Cardiac fibroblast (primary cell): ENCODE results near the gene HOXA2.

Source experiments
- DNase-seq, 2 donors: peaks; one replicate each; pipeline versions ENCODE4 v3.0.0 to v3.0.0-alpha.2; 2010; ENCODE audit warnings: low read depth in 2 of 2
- H3K4me3 ChIP-seq, 2 donors: replicated peaks in 1 of 2; 1 replicate in 1 of 2; 2 replicates in 1 of 2; pipeline ENCODE4 v1.5.1; 2011; ENCODE audit warnings: low read depth in 2 of 2, low read length in 2 of 2, mild to moderate bottlenecking in 2 of 2, moderate library complexity in 1 of 2
- CTCF ChIP-seq: IDR thresholded peaks from one replicate; pipeline ENCODE4 v1.5.1; 2011; ENCODE audit warnings: low read depth, mild to moderate bottlenecking, low read length, inconsistent platforms

Gene HOXA2

DNA sequence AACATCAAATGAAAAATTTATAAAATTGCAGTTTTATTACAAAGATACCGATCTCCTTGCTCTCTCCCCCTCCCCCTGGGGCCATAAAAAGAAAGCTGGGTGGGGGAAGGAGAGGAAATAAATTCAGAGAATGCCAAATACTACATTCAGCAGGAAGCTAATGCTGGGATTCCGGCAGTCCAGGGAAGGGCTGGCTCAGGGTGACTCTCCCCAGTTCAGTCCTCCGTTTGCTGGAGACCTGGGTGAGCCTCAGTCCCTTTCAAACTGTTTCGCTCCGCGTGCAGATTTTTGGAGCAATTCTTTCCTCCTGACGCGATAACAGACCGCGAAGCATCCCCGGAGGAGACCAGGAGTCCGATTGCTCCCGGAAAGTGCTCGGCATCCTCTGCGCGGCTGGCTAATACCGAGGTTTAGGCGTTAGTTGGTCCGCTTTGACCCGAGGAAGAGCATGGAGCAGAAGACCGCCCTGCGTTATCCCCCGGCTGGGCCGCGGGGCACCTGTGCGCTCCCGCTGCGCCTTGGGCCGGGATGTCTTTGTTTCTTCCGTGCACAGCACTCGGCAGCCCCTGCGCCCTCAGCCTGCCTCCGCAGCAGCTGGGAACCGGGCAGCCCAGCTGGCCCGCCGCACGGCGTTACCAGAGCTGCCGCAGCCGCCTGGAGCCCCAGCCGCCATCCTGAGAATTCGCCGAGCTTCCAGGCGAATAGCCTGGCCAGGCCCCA lies 3.9 kb upstream of the HOXA2 start:
- TF ChIP-seq CTCF, result no peak
- no peak overlapping the region for H3K4me3 ChIP-seq
- DNase-seq, result no peak

DNA sequence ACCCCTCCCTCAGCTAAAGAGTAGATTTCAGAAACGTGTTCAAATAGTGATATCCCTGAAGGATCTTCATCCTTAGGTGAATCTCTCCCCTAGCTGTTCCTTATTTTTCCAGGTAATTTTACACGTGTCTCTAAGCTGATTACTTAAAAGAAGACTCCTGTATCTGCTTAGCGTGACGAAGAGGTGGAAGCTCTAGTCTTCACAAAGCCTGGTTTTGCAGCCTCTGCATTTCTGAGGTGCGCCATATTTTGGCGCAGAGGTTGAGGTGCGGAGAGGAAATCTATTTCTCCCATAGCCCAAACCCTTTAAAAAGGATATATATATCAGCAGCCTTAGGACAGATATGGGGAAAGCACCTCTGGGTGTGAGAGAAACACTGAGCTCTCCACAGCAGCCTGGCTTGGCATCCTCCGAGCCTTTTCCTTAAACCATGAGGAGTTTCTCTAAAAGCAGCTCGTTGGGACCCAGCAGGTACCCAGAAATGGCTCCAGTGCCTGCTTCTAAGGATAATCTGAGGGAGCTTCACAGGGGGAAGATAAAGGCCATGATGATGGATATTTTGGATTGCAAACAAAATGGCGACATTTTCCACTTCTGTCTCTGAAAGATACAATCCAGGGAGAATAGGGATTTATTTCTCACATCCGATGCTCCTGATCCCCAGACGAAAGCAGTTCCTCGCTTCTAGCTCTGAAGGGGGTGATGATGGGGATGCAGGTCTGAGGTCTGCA lies 3.0 kb upstream of the HOXA2 start:
- no peak overlapping the region for H3K4me3 ChIP-seq
- no peak for TF ChIP-seq CTCF
- DNase-seq, result no peak

- no peak for DNase-seq
- TF ChIP-seq CTCF, result no peak
- no peak overlapping the region for H3K4me3 ChIP-seq
These were observed 2.0 kb upstream of the HOXA2 start for GRCh38 chr7:27104341-27105058.

- H3K4me3 ChIP-seq, result no peak overlapping the region
- no peak for DNase-seq
- no peak for TF ChIP-seq CTCF
These were observed 1.2 kb upstream of the HOXA2 start for GRCh38 chr7:27103489-27104226.

- H3K4me3 ChIP-seq, result no peak overlapping the region
- DNase-seq, result no peak
- no peak for TF ChIP-seq CTCF
These were observed 414 bp downstream of the HOXA2 start for GRCh38 chr7:27101957-27102580.
